Spinal cord (tissue), 10 donors: ENCODE measurements around the gene DACT3. TPM values are rescaled to one million over a fixed set of nuclear protein-coding genes. Genes with fewer than 3 reads are reported as not detected.
A peak's percentile ranks its signal among the peaks of the same experiment; 100 is the strongest.

ENCODE experiments used
- DNase-seq, 6 donors: peaks; one replicate each; pipeline versions ENCODE4 v3.0.0 to v3.0.0-alpha.2; 2013 to 2015; ENCODE audit warnings: low spot score in 6 of 6, low read depth in 4 of 6
- H3K27ac ChIP-seq: one replicate; pipeline ENCODE4 v1.5.1; 2013; ENCODE audit warnings: low read depth, low read length, control low read depth
- H3K27me3 ChIP-seq: one replicate; pipeline ENCODE4 v1.6.1; 2013; ENCODE audit warnings: low read length; ENCODE audit not compliant: control insufficient read depth, insufficient read depth
- H3K36me3 ChIP-seq: one replicate; pipeline ENCODE4 v1.6.1; 2013; ENCODE audit warnings: low read length; ENCODE audit not compliant: control insufficient read depth, insufficient read depth
- H3K4me1 ChIP-seq: one replicate; pipeline ENCODE4 v1.6.1; 2013; ENCODE audit warnings: low read length; ENCODE audit not compliant: control insufficient read depth, insufficient read depth
- H3K4me3 ChIP-seq: one replicate; pipeline ENCODE4 v1.5.1; 2013; ENCODE audit warnings: low read depth, low read length, control low read depth
- H3K9me3 ChIP-seq: one replicate; pipeline ENCODE4 v1.6.1; 2013; ENCODE audit warnings: low read length; ENCODE audit not compliant: control insufficient read depth, insufficient read depth
- WGBS: methylation state at CpG from one replicate; pipeline ENCODE4 v1.1.5; 2013; ENCODE audit warnings: missing lambda C conversion rate; ENCODE audit not compliant: insufficient coverage; 5-methylcytosine and 5-hydroxymethylcytosine counted together
- polyA plus RNA-seq, 2 donors: library from polyadenylated mRNA; unstranded; fragments of 120-200 nt; gene quantifications; one replicate each; pipeline ENCODE4 v1.2.1, GENCODE V29; 2013; ENCODE audit not compliant: insufficient read length in 2 of 2
- total RNA-seq, 2 donors: library from RNA; depleted of rRNA in 1 of 2; stranded (reverse); fragments of 120-200 nt in 1 of 2; fragments of >200 nt in 1 of 2; gene quantifications; one replicate each; pipeline versions ENCODE4 v1.2.3 to v1.2.4, GENCODE V29; 2013 to 2014
- donor health status: healthy.

The DACT3 gene
- total and polyA plus RNA-seq, 4 donors, result 12.8 to 50.8 (median 34.2) TPM

GRCh38 chr19:46608581-46609345, 52.2 kb downstream of the DACT3 start:
- Histone ChIP-seq H3K4me1 (peaks cover 43% of the 10 kb centered on the region), H3K4me3 (no peak overlapping the region), H3K36me3 (peaks cover 71% of the 10 kb centered on the region), H3K27me3 (no peaks in the 10 kb centered on the region), H3K9me3 (no peaks in the 10 kb centered on the region), H3K27ac (no peak overlapping the region)
- WGBS, result 91% methylated on average over 26 of the region's 27 CpGs
- DNase-seq, result no peak

- DNase-seq, result no peak
These were observed 52.8 kb downstream of the DACT3 start for GRCh38 chr19:46608178-46608577.

GRCh38 chr19:46607448-46607841, 53.5 kb downstream of the DACT3 start:
- no peak overlapping the region for H3K4me3 ChIP-seq
- no peaks in the 10 kb centered on the region for H3K27me3 ChIP-seq
- no peak for DNase-seq
- H3K27ac ChIP-seq, result no peak overlapping the region
- H3K9me3 ChIP-seq, result no peaks in the 10 kb centered on the region
- WGBS, result 70% methylated on average over 12 of the region's 12 CpGs
- H3K4me1 ChIP-seq, result peaks cover 55% of the 10 kb centered on the region
- peaks cover 80% of the 10 kb centered on the region for H3K36me3 ChIP-seq

More at GRCh38 chr19:46608178-46608577, 52.8 kb downstream of the DACT3 start:
- H3K4me3 ChIP-seq, result no peak overlapping the region
- H3K27me3 ChIP-seq, result no peaks in the 10 kb centered on the region
- peaks cover 76% of the 10 kb centered on the region for H3K36me3 ChIP-seq
- peaks cover 48% of the 10 kb centered on the region for H3K4me1 ChIP-seq
- no peaks in the 10 kb centered on the region for H3K9me3 ChIP-seq
- no peak overlapping the region for H3K27ac ChIP-seq
- 80% methylated on average over 7 of the region's 9 CpGs for WGBS

GRCh38 chr19:46606681-46607447, 54.1 kb downstream of the DACT3 start:
- H3K4me1 ChIP-seq, result peaks cover 58% of the 10 kb centered on the region
- no peak overlapping the region for H3K27ac ChIP-seq
- H3K9me3 ChIP-seq, result no peaks in the 10 kb centered on the region
- H3K4me3 ChIP-seq, result no peak overlapping the region
- peaks cover 79% of the 10 kb centered on the region for H3K36me3 ChIP-seq
- DNase-seq, result no peak
- H3K27me3 ChIP-seq, result no peaks in the 10 kb centered on the region
- 86% methylated on average over 9 of the region's 12 CpGs for WGBS

- Histone ChIP-seq H3K4me3 (no peak overlapping the region), H3K27ac (no peak overlapping the region), H3K27me3 (no peaks in the 10 kb centered on the region), H3K4me1 (peaks cover 58% of the 10 kb centered on the region), H3K9me3 (no peaks in the 10 kb centered on the region), H3K36me3 (peaks cover 74% of the 10 kb centered on the region)
- 90% methylated on average over 11 of the region's 11 CpGs for WGBS
- DNase-seq, result no peak
These were observed 55.0 kb downstream of the DACT3 start for GRCh38 chr19:46606019-46606418.

GRCh38 chr19:46605356-46605821, 55.6 kb downstream of the DACT3 start:
- Histone ChIP-seq H3K27me3 (no peaks in the 10 kb centered on the region), H3K4me3 (no peak overlapping the region), H3K4me1 (peaks cover 61% of the 10 kb centered on the region), H3K9me3 (no peaks in the 10 kb centered on the region), H3K27ac (peak overlapping the region; percentile 19), H3K36me3 (peaks cover 68% of the 10 kb centered on the region)
- DNase-seq, result no peak
- 49% methylated on average over 13 of the region's 16 CpGs for WGBS

- no peak overlapping the region for H3K4me3 ChIP-seq
- peak in 2 of 6 donors; percentile 40 to 64 for DNase-seq
- no peaks in the 10 kb centered on the region for H3K9me3 ChIP-seq
- H3K4me1 ChIP-seq, result peaks cover 65% of the 10 kb centered on the region
- H3K27ac ChIP-seq, result peak overlapping the region; percentile 19
- peaks cover 62% of the 10 kb centered on the region for H3K36me3 ChIP-seq
- no peaks in the 10 kb centered on the region for H3K27me3 ChIP-seq
- WGBS, result 24% methylated on average over 12 of the region's 13 CpGs
These were observed 56.1 kb downstream of the DACT3 start for GRCh38 chr19:46604781-46605355.

- H3K27me3 ChIP-seq, result no peaks in the 10 kb centered on the region
- H3K36me3 ChIP-seq, result peaks cover 52% of the 10 kb centered on the region
- DNase-seq, result no peak
- peaks cover 1% of the 10 kb centered on the region for H3K9me3 ChIP-seq
- peak overlapping the region; percentile 99 for H3K4me3 ChIP-seq
- 50% methylated on average over 6 of the region's 9 CpGs for WGBS
- peaks cover 61% of the 10 kb centered on the region for H3K4me1 ChIP-seq
- peak overlapping the region; percentile 33 for H3K27ac ChIP-seq
These were observed 57.2 kb downstream of the DACT3 start for GRCh38 chr19:46603752-46604231.

GRCh38 chr19:46603195-46603637, 57.8 kb downstream of the DACT3 start:
- WGBS, result 41% methylated on average over 2 of the region's 2 CpGs
- H3K9me3 ChIP-seq, result peaks cover 1% of the 10 kb centered on the region
- H3K27ac ChIP-seq, result peak overlapping the region; percentile 98
- no peak for DNase-seq
- peaks cover 61% of the 10 kb centered on the region for H3K4me1 ChIP-seq
- H3K4me3 ChIP-seq, result peak overlapping the region; percentile 99
- H3K27me3 ChIP-seq, result no peaks in the 10 kb centered on the region
- H3K36me3 ChIP-seq, result peaks cover 46% of the 10 kb centered on the region
